Measurements from ENCODE around the gene DOCK6. TPM values are rescaled to one million over a fixed set of nuclear protein-coding genes. Genes with fewer than 3 reads are reported as not detected.

Gene DOCK6
- total RNA-seq, 1 experiment from 2014 or later, result 88.8 TPM

- TF ChIP-seq USF2 (CRISPR knock-in tag; IDR thresholded peaks at IDR 0.05), result no peak
- TF ChIP-seq ERG (CRISPR knock-in tag; IDR thresholded peaks at IDR 0.05), result no peak
These were observed 42.6 kb upstream of the DOCK6 start (continued) for GRCh38 chr19:11304936-11305335.

DNA sequence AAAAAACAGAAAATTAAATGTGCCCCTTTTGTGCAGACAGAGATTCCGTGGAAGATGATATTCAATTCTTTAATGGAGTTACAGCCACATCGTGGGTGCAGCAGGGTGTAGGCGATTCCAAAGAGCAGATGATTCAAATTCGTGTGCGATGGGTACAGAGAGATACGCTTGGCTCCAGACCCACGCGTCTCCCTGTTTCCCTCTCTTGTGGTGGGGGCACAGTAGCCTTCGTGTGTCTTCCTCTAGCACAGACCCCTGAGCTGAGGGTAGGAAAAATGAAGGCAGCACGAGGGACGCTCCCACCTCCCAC is 38.4 kb upstream of the DOCK6 start:
- ATAC-seq, result no peak

DNA sequence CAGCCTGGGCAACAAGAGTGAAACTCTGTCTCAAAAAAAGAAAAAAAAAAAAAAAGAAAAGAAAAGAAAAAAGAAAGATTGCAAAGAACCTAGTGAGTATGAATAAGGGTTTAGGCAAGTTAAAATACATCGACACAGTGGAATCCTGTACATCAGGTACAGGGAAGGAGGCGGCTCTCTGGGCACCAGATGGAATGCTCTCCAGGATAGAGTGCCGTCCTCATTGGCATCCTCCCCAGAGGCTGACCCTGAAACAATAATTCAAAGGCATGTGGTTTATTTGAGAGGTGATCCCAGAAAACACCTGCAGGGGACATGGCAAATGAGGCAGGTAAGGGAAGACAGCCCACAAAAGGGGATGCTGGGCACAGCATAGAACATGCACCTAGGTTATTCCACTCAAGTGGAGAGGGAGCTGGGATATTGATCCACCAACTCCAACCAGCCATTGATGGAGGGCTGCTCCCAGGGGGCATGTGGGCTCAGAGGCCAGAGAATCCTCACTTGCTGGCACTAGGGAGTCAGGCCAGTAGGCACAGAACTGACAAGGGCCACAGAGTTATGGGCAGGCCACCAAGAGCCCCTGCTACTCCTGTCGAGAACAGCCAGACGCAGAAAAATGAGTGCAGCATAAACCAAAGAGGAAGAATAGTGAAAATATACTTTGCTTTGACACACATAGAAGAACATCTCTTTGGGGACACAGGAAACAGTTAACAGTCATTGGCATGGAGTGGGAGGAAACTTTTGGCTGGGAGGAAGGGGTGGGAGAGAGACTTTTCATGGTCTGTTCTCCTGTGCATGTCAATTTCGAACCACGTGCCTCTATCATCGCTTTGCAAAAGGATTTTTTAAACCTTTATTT is 37.9 kb upstream of the DOCK6 start:
- no peak for TF ChIP-seq ZNF671 (CRISPR knock-in tag; IDR thresholded peaks at IDR 0.05)
- no peak for TF ChIP-seq ZNF232 (CRISPR knock-in tag; IDR thresholded peaks at IDR 0.05)
- TF ChIP-seq PRDM15 (CRISPR knock-in tag; IDR thresholded peaks at IDR 0.05), result no peak
- TF ChIP-seq, protein P1, sequence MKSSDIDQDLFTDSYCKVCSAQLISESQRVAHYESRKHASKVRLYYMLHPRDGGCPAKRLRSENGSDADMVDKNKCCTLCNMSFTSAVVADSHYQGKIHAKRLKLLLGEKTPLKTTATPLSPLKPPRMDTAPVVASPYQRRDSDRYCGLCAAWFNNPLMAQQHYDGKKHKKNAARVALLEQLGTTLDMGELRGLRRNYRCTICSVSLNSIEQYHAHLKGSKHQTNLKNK (CRISPR knock-in tag; IDR thresholded peaks at IDR 0.05), result no peak
- no peak for TF ChIP-seq NR1H2 (CRISPR knock-in tag; IDR thresholded peaks at IDR 0.05)
- TF ChIP-seq ELF4 (CRISPR knock-in tag; IDR thresholded peaks at IDR 0.05; ENCODE audit: low read depth), result no peak
- TF ChIP-seq, protein P2, sequence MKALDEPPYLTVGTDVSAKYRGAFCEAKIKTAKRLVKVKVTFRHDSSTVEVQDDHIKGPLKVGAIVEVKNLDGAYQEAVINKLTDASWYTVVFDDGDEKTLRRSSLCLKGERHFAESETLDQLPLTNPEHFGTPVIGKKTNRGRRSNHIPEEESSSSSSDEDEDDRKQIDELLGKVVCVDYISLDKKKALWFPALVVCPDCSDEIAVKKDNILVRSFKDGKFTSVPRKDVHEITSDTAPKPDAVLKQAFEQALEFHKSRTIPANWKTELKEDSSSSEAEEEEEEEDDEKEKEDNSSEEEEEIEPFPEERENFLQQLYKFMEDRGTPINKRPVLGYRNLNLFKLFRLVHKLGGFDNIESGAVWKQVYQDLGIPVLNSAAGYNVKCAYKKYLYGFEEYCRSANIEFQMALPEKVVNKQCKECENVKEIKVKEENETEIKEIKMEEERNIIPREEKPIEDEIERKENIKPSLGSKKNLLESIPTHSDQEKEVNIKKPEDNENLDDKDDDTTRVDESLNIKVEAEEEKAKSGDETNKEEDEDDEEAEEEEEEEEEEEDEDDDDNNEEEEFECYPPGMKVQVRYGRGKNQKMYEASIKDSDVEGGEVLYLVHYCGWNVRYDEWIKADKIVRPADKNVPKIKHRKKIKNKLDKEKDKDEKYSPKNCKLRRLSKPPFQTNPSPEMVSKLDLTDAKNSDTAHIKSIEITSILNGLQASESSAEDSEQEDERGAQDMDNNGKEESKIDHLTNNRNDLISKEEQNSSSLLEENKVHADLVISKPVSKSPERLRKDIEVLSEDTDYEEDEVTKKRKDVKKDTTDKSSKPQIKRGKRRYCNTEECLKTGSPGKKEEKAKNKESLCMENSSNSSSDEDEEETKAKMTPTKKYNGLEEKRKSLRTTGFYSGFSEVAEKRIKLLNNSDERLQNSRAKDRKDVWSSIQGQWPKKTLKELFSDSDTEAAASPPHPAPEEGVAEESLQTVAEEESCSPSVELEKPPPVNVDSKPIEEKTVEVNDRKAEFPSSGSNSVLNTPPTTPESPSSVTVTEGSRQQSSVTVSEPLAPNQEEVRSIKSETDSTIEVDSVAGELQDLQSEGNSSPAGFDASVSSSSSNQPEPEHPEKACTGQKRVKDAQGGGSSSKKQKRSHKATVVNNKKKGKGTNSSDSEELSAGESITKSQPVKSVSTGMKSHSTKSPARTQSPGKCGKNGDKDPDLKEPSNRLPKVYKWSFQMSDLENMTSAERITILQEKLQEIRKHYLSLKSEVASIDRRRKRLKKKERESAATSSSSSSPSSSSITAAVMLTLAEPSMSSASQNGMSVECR (CRISPR knock-in tag; IDR thresholded peaks at IDR 0.05; ENCODE audit: borderline replicate concordance), result no peak
- no peaks in the 10 kb centered on the region for H3K9me3 Mint-ChIP-seq
- ATAC-seq (no peak), DNase-seq (ENCODE audit: low spot score) (no peak)
- 0 out of 2 replicates have a peak, but pooled peaks cover 7% of the 10 kb centered on the region for H3K4me1 Mint-ChIP-seq
- H3K36me3 Mint-ChIP-seq, result no peaks in the 10 kb centered on the region
- no peaks in the 10 kb centered on the region; the same call in 1 of the 2 replicates for H3K27me3 Mint-ChIP-seq (ENCODE audit: low read depth)
- no peak overlapping the region for H3K4me3 Mint-ChIP-seq
- H3K27ac Mint-ChIP-seq, result no peak overlapping the region
- CTCF ChIA-PET, result no interaction called here
- POLR2A ChIA-PET, result no interaction called here

More for the DNA sequence above, 38.4 kb upstream of the DOCK6 start:
- no peak overlapping the region for H3K4me3 Mint-ChIP-seq
- TF ChIP-seq TEAD4 (CRISPR knock-in tag; IDR thresholded peaks at IDR 0.05), result no peak
- no peak for TF ChIP-seq ZNF138 (CRISPR knock-in tag; conservative IDR thresholded peaks at IDR 0.05)
- TF ChIP-seq, protein P1 (CRISPR knock-in tag; IDR thresholded peaks at IDR 0.05), result no peak
- TF ChIP-seq NR1H2 (CRISPR knock-in tag; IDR thresholded peaks at IDR 0.05), result no peak
- no peak for TF ChIP-seq ZBTB21 (CRISPR knock-in tag; IDR thresholded peaks at IDR 0.05; ENCODE audit: borderline replicate concordance)
- TF ChIP-seq CBFB (CRISPR knock-in tag; IDR thresholded peaks at IDR 0.05; ENCODE audit: low read depth), result no peak
- no peaks in the 10 kb centered on the region; the same call in 1 of the 2 replicates for H3K27me3 Mint-ChIP-seq (ENCODE audit: low read depth)
- H3K36me3 Mint-ChIP-seq, result no peaks in the 10 kb centered on the region
- H3K4me1 Mint-ChIP-seq, result 0 out of 2 replicates have a peak, but pooled peaks cover 5% of the 10 kb centered on the region
- POLR2A ChIA-PET, result no interaction called here
- no peaks in the 10 kb centered on the region for H3K9me3 Mint-ChIP-seq
- no peak for DNase-seq (ENCODE audit: low spot score)
- no peak overlapping the region for H3K27ac Mint-ChIP-seq
- CTCF ChIA-PET, result no interaction called here

All from WTC11 (cell line).